Tibial artery (tissue), 4 donors: Measurements from ENCODE around the gene PRKAR1B.
A peak's percentile ranks its signal among the peaks of the same experiment; 100 is the strongest.

ENCODE experiments used
- DNase-seq, 2 donors: peaks; one replicate each; pipeline ENCODE4 v3.0.0-alpha.2; 2019
- H3K27ac ChIP-seq, 2 donors: fragments of 200-600 bp; sonication (generic) in 1 of 2; 1 replicate in 1 of 2; 2 replicates in 1 of 2; pipeline ENCODE4 v1.5.1; 2018 to 2019; ENCODE audit warnings: mild to moderate bottlenecking in 1 of 2
- H3K27me3 ChIP-seq, 2 donors: fragments of 200-600 bp; sonication (generic) in 1 of 2; one replicate each; pipeline versions ENCODE4 v1.5.1 to v1.6.0; 2016 to 2019
- H3K36me3 ChIP-seq, 3 donors: fragments of 200-600 bp; sonication (generic) in 2 of 3; one replicate each; pipeline ENCODE4 v1.5.1; 2016 to 2019; ENCODE audit warnings: mild to moderate bottlenecking in 2 of 3
- H3K4me1 ChIP-seq, 4 donors: fragments of 200-600 bp; sonication (generic) in 2 of 4; 1 replicate in 3 of 4; 2 replicates in 1 of 4; pipeline ENCODE4 v1.5.1; 2016 to 2019
- H3K4me3 ChIP-seq, 2 donors: fragments of 200-600 bp; sonication (generic) in 1 of 2; 1 replicate in 1 of 2; 2 replicates in 1 of 2; pipeline ENCODE4 v1.5.1; 2018 to 2019; ENCODE audit warnings: mild to moderate bottlenecking in 2 of 2
- H3K9me3 ChIP-seq, 3 donors: fragments of 200-600 bp; sonication (generic) in 1 of 3; one replicate each; pipeline ENCODE4 v1.5.1; 2016 to 2019
- intact Hi-C: fragments of 100-400 bp; cut with DNase I; formaldehyde crosslinking; loops from one replicate; pipeline ENCODE4 v1.15.0; 2023; ENCODE audit warnings: low total_unique reads
- TF ChIP-seq, protein P1 (sequence below), 2 experiments: fragments of 200-600 bp in 1 of 2; fragments of 450-650 bp in 1 of 2; IDR thresholded peaks; one replicate each; pipeline ENCODE4 v1.5.1; 2017 to 2019; ENCODE audit warnings: antibody characterized with exemption in 2 of 2, mild to moderate bottlenecking in 1 of 2, moderate library complexity in 1 of 2

The PRKAR1B gene

DNA sequence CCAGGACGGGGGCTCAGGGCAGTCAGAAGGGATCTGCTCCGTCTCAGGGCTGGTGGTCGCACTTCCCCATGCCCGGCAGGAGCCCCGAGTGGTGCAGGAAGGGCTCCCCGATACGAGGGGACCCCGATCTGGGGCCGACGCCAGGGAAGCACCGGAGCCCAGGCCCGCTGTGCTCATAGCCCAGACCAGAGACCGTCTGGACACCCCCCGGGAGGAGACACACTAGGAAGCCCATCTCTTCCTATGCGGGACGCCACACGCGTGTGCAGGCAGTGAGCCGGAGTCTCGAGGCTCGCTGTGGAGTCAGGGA is 167.7 kb downstream of the PRKAR1B start:
- Histone ChIP-seq H3K27ac (peak overlapping the region; percentile 66 to 73), H3K27me3 (no peaks in the 10 kb centered on the region), H3K4me1 (peaks cover 0 to 35% (median 11%) of the 10 kb centered on the region in 4 donors)

DNA sequence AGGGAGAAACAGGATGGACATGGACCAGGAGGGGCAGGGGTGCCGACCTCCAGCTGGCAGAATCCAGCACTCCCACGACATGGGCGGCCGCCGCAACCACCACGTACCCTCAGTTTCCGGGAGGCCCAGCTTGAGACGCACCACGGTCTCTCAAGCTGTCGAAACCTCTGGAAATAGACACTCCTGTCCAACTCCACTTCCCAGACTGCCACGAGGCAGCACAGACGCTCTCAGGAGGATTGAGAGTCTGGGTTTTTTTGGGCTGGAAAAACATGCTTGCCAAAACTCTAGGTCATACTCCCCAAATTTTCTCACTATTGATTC is 169.6 kb downstream of the PRKAR1B start:
- H3K4me3 ChIP-seq, result no peak overlapping the region
- H3K27ac ChIP-seq, result peak overlapping the region; percentile 66 to 73
- H3K36me3 ChIP-seq, result no peaks in the 10 kb centered on the region
- peaks cover 0 to 27% (median 4%) of the 10 kb centered on the region in 4 donors for H3K4me1 ChIP-seq
- H3K27me3 ChIP-seq, result no peaks in the 10 kb centered on the region
- TF ChIP-seq, protein P1, sequence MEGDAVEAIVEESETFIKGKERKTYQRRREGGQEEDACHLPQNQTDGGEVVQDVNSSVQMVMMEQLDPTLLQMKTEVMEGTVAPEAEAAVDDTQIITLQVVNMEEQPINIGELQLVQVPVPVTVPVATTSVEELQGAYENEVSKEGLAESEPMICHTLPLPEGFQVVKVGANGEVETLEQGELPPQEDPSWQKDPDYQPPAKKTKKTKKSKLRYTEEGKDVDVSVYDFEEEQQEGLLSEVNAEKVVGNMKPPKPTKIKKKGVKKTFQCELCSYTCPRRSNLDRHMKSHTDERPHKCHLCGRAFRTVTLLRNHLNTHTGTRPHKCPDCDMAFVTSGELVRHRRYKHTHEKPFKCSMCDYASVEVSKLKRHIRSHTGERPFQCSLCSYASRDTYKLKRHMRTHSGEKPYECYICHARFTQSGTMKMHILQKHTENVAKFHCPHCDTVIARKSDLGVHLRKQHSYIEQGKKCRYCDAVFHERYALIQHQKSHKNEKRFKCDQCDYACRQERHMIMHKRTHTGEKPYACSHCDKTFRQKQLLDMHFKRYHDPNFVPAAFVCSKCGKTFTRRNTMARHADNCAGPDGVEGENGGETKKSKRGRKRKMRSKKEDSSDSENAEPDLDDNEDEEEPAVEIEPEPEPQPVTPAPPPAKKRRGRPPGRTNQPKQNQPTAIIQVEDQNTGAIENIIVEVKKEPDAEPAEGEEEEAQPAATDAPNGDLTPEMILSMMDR (IDR thresholded peaks at IDR 0.05), result no peak
- intact Hi-C loops, result no loop called here
- DNase-seq, result peak in 1 of 2 donors; percentile 88
- H3K9me3 ChIP-seq, result peaks cover 0 to 2% (median 0%) of the 10 kb centered on the region in 3 donors

More for the DNA sequence above, 167.7 kb downstream of the PRKAR1B start:
- H3K36me3 ChIP-seq, result no peaks in the 10 kb centered on the region
- no peak for DNase-seq
- H3K9me3 ChIP-seq, result peaks cover 0 to 2% (median 0%) of the 10 kb centered on the region in 3 donors
- intact Hi-C loops, result no loop called here
- TF ChIP-seq, protein P1 (IDR thresholded peaks at IDR 0.05), result no peak
- no peak overlapping the region for H3K4me3 ChIP-seq

DNA sequence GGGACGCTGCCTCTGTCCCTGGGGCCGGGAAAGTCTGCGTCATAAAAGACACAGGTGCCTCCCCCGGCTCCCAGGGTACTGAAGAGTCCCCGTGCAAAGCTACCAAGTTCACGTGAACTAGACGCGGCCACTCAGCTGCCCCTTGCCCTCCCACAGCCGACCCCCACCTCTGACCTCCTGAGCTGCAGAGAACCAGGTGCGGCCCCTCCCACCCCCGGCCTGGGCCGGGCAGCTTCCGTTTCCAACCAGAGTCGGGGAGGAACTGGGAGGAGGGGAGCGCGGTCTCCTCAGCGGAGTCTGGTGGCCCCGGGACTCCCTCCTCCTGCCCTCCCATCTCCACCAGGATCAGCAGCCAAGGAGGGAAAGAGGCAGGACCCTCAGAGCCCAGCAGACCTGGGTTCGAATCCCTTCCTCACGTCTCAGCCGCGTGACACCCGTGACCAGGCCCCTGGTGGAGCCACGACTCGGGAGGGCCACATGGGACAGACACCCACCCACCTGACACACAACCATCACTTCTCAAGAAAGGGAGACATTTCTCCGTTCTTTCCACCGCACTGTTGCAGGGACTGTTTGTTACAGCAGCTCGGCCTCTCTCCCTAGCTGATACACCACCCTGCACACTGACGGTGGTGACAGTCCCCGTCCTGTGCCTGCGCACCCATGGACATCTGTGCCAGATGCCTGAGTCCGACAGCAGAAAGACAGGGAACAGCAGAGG is 170.1 kb downstream of the PRKAR1B start:
- no peaks in the 10 kb centered on the region for H3K27me3 ChIP-seq
- TF ChIP-seq, protein P1 (IDR thresholded peaks at IDR 0.05), result no peak
- DNase-seq, result no peak
- H3K27ac ChIP-seq, result peak overlapping the region; percentile 66 to 73
- peaks cover 0 to 2% (median 0%) of the 10 kb centered on the region in 3 donors for H3K9me3 ChIP-seq
- no peaks in the 10 kb centered on the region for H3K36me3 ChIP-seq
- intact Hi-C loops, result no loop called here
- H3K4me1 ChIP-seq, result peaks cover 0 to 27% (median 4%) of the 10 kb centered on the region in 4 donors
- no peak overlapping the region for H3K4me3 ChIP-seq

DNA sequence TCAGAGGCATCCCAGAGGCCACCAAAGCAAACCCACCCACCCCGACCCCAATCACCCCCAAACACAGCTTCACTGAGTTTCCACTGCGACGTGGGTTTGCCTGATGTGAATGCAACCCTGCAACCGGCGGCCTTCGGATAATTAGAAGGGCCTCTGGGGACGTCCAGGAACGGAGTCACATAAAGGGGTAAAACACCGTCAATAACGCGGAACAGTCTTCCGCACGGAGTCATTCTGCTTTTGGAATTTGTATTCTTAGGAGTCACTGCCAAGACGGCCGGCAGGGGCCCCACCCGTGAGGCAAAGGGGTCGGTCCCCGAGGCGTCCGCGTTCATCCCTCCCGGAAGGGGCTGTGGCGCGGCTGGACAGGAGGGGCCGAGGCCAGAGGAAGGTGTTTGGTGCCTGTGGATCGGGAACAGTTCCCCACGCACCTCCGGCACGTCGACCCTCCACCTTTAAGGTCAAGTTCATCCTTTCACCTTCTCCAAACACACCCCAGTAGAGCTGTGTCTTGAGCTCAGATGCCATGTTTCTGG is 170.7 kb downstream of the PRKAR1B start:
- intact Hi-C loops, result no loop called here
- DNase-seq, result no peak
- H3K27ac ChIP-seq, result peak overlapping the region in 1 of 2 donors; percentile 73

DNA sequence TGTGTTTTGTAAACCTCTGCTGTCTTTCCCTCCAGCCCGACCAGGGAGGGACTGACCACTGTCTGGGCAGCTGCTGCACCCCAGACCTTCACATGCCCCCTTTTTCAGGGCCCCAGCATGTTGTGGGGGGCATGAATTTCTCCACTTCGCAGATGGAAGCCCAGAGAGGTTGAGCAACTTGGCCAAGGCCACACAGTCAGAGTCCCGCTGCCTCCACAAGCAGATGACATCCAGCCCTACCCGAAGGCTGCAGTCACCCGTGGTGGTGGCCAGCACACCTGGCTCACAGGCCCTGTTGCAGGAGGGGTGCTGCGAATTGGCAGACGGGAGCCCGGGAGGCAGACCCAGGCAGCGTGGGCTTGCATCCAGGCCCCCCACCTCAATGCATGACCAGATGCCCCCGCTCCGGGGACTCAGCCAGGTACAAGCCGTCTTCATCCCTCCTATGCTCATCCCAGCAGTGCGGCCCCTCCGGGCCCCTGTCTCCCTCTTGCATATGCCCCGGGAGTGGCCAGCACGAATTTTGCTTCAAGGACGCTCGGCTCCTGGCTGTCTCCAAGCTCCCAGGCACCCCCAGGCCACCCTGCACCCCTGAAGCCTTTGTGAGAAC is 171.4 kb downstream of the PRKAR1B start:
- intact Hi-C loops, result no loop called here
- TF ChIP-seq, protein P1 (IDR thresholded peaks at IDR 0.05), result no peak
- no peak overlapping the region for H3K4me3 ChIP-seq
- peaks cover 0 to 2% (median 0%) of the 10 kb centered on the region in 3 donors for H3K9me3 ChIP-seq
- no peak overlapping the region for H3K27ac ChIP-seq
- H3K27me3 ChIP-seq, result no peaks in the 10 kb centered on the region
- no peaks in the 10 kb centered on the region for H3K36me3 ChIP-seq
- no peak for DNase-seq
- H3K4me1 ChIP-seq, result peaks cover 0 to 27% (median 4%) of the 10 kb centered on the region in 4 donors

More for the DNA sequence above, 170.7 kb downstream of the PRKAR1B start:
- H3K27me3 ChIP-seq, result no peaks in the 10 kb centered on the region
- TF ChIP-seq, protein P1 (IDR thresholded peaks at IDR 0.05), result no peak
- peaks cover 0 to 27% (median 4%) of the 10 kb centered on the region in 4 donors for H3K4me1 ChIP-seq
- H3K9me3 ChIP-seq, result peaks cover 0 to 2% (median 0%) of the 10 kb centered on the region in 3 donors
- no peak overlapping the region for H3K4me3 ChIP-seq
- no peaks in the 10 kb centered on the region for H3K36me3 ChIP-seq
